GM19099 (cell line): ENCODE measurements around the gene STX5.

Source experiments
- POLR2A ChIP-seq: IDR thresholded peaks from 3 replicates; pipeline ENCODE4 v1.6.1; 2011; ENCODE audit warnings: low read depth; ENCODE audit not compliant: insufficient read length; ENCODE audit errors: extremely low read depth

STX5 gene, protein sequence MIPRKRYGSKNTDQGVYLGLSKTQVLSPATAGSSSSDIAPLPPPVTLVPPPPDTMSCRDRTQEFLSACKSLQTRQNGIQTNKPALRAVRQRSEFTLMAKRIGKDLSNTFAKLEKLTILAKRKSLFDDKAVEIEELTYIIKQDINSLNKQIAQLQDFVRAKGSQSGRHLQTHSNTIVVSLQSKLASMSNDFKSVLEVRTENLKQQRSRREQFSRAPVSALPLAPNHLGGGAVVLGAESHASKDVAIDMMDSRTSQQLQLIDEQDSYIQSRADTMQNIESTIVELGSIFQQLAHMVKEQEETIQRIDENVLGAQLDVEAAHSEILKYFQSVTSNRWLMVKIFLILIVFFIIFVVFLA

DNA sequence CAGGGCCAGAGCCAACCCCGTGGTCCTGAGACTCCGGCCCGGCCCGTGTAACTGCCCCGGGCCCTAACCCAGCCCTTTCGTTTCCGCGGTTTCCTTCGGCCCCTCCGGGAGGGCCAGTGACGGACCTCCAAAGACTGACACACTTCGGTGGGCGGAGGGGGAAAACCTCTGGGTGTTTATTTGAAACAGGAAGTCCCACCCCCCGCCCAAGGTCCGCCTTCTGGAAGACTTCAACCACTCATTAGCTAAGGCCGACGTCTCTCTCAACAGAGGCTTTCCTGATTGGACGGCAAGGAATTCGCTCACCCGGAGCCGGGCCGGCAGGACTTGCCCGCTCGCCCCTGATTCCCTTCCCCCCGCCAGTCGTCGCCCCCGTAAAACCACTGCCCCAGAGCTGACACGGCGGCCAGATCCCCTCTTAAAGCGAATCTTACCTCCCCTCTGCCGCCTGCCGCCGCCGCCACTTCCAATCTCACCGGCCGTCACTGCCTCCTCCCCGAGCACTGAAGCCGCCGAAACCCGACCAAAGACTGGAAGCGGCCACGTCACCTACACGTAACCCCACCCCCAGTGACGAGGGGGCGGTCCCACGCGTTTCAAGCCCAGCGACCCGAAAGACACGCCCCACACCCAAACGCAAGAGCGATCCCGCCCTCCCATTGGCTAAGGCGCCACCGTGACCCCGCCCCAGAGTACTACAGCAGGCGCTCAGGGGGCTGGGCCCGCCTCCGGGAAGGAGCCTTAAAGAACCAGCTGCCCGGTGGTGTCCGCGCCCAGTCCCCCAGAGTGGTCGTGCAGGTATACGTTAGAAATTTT lies at the start of gene STX5:
STX5 (minus strand) TSS at position 532 of the 816 bp plus-strand sequence. CDS start 808 bp downstream, outside the sequence.
- peak; percentile 73 for TF ChIP-seq POLR2A

DNA sequence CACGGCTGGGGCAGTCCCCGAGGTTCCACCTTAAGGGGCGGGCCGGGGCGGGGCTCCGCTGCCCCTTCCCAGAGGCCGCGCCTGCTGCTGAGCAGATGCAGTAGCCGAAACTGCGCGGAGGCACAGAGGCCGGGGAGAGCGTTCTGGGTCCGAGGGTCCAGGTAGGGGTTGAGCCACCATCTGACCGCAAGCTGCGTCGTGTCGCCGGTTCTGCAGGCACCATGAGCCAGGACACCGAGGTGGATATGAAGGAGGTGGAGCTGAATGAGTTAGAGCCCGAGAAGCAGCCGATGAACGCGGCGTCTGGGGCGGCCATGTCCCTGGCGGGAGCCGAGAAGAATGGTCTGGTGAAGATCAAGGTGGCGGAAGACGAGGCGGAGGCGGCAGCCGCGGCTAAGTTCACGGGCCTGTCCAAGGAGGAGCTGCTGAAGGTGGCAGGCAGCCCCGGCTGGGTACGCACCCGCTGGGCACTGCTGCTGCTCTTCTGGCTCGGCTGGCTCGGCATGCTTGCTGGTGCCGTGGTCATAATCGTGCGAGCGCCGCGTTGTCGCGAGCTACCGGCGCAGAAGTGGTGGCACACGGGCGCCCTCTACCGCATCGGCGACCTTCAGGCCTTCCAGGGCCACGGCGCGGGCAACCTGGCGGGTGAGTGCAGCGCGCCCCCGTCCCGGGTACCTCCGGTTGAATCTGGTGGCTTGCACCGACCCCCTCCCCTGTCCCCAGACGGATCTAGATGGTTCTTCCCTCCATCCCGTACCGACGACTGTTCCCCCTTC lies 49.1 kb upstream of the STX5 start, which contains the start of gene SLC3A2:
SLC3A2 (plus strand) TSS at position 94 of the 776 bp plus-strand sequence; CDS start at position 222, 128 bp downstream.
- TF ChIP-seq POLR2A = peak; percentile 99

DNA sequence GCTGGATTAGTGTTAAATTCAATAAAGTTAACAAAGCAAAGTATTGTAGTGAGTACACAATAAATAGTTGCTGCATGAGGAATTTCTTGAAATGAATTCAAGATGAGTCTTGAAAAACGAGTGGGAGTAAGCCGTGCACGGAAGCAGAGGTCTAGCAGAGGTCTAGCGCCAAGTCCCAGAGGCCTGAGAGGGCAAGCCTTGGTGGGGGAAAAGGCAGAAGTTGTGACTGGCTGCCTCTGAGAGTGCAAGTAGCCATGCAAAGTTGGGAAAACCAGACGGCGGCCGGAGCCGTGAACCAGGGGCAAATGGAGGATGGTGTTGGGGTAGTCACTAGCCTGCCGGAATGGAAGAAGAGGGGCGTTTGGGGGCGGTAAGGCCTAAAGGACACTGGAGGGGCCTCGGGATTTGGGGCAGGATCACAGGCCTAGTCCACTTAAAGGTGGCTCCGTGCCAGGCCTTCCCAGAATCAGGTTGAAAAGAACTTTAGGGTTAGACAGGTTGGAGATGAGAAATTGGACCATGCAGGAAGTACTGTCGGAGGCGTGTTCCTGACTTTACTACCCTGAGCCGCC lies 48.5 kb upstream of the STX5 start:
- TF ChIP-seq POLR2A = no peak

DNA sequence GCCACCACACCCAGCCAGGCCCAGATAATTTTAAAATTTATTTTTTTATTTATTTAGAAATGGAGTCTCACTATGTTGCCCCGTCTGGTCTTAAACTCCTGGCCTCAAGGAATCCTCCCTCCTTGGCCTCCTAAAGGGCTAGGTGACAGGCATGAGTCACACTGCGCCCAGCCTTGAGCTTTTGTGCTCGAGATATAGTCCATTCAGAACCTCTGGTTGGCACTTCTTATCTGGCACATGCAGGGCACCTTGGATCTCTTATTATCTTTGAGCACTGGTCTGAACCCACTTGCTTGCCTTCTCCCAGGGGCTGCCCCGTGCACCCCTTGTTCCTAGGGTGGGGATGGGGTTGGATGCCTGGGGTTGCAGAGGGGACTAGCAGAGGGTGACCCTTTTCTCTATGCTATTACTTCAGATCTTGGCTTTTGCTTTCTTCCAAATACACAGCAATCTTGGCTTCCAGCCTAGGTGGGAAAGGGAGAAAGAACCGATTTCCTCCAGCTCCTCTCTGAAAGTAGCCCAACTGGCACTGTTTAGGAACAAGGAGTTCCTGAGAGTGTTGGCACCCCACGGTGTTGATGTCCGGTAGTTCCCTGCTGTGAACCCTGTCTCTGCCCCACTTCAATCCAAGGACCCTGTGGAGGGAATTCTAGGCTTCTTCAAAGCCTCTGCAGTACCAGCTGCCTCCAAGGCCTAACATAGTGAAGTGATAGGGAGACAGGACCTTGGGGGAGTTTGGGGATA lies 47.6 kb upstream of the STX5 start:
- TF ChIP-seq POLR2A = no peak

DNA sequence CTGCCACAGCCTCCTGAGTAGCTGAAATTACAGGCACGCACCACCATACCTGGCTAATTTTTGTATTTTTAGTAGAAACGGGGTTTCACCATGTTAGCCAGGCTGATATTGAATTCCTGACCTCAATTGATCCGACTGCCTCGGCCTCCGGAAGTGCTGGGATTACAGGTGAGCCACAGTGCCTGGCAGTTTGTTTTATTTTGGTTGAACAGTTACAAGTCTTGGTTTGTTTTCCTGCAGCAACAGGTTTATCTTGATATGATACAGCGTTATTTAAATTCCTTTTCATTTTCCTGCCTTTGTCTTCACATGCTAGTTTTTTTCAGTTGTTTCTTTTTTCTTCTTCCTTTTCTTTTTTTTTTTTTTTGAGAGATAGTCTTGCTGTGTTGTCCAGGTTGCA lies 44.9 kb upstream of the STX5 start:
- TF ChIP-seq POLR2A = no peak

DNA sequence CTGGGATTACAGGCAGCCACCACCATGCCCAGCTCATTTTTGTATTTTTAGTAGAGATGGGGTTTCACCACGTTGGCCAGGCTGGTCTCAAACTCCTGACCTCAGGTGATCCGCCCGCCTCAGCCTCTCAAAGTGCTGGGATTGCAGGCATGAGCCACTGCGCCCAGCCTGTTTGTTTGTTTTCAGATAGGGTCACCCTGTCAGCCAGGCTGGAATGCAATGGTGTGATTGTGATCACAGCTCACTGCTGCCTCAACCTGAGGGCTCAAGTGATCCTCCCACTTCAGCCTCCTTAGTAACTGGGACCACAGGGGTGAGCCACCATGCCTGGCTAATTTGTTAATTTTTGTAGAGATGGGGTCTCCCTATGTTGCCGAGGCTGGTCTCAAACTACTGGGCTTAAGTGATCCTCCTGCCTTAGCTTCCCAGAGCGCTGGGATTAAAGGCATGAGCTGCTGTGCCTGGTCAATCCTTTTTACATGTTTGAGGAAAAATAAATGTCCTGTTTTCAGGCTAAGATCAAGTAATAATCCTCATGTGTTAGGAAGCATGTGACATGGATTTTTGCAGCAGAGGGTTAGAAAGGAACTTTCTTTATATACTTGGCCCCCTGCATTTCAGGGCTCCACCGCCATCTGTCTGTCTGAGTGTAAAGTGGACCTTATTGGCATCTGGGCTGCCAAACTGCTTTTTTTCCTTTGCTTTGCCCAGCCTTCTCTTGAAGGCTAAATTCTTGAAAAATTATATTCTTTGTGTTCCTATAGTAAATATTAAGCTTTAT lies 44.0 kb upstream of the STX5 start:
- TF ChIP-seq POLR2A = no peak

DNA sequence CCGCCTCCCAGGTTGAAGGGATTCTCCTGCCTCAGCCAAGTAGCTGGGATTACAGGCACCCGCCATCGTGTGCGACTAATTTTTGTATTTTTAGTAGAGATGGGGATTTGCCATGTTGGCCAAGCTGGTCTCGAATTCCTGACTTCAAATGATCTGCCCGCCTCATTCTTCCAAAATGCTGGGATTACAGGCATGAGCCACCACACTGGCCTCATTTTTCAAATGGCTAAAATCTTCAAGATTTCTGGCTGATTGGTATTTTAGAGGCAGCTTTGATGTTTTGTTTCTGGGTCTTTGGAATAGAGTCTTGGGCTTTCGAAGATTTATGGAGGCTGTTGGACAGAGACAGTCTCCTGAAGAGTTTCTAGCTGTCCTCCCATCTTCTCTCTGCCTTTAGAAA lies 43.0 kb upstream of the STX5 start:
- no peak for TF ChIP-seq POLR2A

DNA sequence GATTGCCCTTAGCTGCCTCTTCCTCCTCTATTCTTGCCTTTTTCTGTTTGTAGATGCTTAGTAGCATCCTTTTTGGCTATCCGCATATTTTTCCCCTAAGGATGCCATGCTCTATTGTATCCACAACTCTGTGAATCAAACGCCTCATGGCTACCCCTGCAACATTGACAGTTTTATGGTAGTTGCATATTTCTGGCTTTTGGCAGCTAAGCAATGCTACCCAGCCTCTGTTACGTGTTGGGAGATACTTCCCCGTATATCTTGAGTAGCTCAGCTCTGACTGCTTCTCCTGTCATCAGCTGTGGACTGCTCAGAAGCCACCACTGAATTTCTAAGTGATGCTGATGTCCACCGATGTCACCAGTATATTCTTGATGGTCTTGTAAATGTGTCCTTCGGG lies 33.8 kb upstream of the STX5 start:
- no peak for TF ChIP-seq POLR2A

DNA sequence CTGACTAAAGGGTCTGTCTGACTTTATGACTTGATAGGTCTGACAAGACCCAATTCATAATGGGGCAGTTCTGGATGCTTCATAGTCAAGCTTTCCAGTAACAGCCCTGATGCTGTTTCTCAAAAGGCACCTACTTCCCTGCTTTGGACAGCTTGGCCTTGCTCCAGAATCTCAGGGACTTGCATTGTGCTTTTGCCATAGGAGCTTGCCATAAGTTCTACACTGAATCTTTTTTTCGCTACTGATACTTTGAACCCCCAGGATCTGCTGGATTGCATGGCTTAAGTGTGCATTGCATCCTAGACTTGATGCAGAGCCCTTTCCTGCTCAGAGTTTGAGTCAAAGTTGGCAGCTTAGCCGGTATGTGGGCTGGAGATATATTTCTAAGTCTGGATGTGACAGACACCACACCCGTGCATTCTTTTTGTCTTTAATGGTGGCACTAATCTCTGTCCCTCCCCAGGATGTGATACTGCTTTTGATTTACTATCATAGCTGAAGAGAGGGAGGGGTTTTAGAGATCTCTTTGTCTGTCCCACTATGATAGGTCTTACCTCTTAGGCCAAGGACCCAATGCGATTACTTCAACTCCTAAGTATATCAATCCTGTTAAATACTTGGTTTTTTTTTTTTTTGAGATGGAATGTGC lies 32.0 kb upstream of the STX5 start:
- no peak for TF ChIP-seq POLR2A

DNA sequence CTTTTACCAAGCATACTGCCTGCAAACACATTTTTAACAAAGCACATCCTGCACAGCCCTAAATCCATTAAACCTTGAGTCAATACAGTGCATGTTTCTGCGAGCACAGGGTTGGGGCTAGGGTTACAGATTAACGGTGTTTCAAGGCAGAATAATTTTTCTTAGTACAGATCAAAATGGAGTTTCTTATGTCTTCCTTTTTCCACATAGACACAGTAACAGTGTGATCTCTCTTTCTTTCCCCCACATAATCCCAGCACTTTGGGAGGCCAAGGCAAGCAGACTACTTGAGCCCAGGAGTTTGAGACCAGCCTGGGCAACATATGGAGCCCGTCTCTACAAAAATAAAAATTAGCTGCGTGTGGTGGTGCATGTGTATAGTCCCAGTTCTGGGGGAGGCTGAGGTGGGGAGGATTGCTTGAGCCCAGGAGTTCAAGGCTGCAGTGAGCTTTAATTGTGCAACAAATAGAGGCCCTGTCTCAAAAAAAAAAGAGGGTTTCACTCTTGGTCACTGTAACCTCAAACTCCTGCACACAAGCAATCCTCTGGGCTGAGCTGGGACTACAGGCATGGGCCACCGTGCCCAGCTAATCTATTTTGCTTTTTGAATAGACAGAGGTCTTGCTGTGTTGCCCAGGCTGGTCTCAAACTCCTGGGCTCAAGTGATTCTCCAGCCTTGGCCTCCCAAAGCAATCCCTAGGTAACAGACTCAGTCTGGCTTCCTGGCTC lies 29.1 kb upstream of the STX5 start:
- no peak for TF ChIP-seq POLR2A

DNA sequence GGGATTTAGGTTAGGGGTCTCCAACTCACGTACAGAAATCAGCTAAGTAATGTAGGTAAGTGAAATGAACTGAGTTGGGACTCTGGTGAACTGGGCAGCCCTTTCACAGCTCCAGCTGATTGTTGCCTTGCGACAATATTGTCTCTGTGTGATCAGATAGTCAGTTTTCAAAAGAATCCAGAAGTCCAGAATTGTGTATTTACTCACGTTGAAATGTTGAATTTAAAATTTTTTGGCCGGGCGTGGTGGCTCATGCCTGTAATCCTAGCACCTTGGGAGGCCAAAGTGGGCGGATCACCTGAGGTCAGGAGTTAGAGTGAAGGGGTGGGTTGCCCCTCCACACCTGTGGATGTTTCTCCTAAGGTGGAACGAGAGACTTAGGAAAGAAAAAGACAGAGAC lies 26.4 kb upstream of the STX5 start:
- no peak for TF ChIP-seq POLR2A

DNA sequence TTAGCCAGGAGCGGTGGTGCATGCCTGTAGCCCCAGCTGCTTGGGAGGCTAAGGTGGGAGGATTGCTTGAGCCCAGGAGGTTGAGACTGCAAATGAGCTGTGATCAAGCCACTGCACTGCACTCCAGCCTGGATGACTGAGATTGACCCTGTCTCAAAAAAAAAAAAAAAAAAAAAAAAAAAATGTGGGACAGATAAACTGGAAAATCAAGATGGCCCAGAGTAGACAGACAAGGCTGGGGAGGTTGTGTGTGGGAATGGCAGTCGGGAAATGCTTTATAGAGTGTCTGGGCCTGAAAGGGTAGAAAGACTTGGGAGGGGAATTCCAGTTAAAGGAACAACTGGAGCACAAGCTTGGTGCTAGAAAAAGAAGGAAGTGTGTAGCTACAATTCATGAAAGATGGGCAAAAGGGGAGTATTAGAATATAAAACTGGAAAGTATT lies 25.7 kb upstream of the STX5 start:
- no peak for TF ChIP-seq POLR2A

DNA sequence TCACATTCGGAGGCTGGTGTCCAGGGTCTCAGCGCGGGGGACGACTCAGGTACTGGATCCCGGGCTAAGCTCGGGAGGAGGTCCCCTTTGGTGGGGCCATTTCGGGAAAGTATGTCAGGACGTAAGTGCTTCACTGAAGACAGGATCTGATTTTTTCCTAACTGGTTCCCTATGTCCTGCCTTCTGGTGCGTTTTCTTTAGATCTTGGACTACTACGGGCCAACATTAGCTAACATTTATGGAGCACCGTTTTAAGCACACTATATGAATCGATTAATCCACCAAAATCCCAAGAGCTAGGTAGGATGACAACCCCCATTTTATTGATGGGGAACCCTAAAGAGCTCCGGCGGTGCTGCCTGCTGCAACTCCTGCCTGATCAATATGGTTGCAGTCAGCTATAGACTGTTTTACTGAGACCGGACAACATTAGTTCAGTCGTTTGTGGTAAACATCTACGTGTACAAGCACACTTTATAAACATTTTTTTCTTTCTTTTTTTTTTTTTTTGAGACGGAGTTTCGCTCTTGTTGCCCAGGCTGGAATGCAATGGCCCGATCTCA lies 24.6 kb upstream of the STX5 start:
- TF ChIP-seq POLR2A = no peak
